ENCODE results near the gene HRAS. TPM values are rescaled to one million over a fixed set of nuclear protein-coding genes. Genes with fewer than 3 reads are reported as not detected.
A peak's percentile ranks its signal among the peaks of the same experiment; 100 is the strongest.

The HRAS gene
- total and polyA plus RNA-seq, 2 of the 13 experiments (the other 11 are each of a cell fraction or from before 2014, with no cell fraction given) = 32.9 to 50.0 TPM

- no peak for TF ChIP-seq SATB2 (CRISPR knock-in tag; IDR thresholded peaks at IDR 0.05)
- TF ChIP-seq FLYWCH1 (CRISPR knock-in tag; IDR thresholded peaks at IDR 0.05) = no peak
- TF ChIP-seq HCFC1 (IDR thresholded peaks at IDR 0.05; ENCODE audit: low read depth, low read length) = no peak
- no peak for TF ChIP-seq RNF219 (CRISPR knock-in tag; IDR thresholded peaks at IDR 0.05)
- TF ChIP-seq, protein P1, sequence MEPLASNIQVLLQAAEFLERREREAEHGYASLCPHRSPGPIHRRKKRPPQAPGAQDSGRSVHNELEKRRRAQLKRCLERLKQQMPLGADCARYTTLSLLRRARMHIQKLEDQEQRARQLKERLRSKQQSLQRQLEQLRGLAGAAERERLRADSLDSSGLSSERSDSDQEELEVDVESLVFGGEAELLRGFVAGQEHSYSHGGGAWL (CRISPR knock-in tag; IDR thresholded peaks at IDR 0.05) = no peak; the same call in 1 of the 2 replicates
- TF ChIP-seq SOX6 (IDR thresholded peaks at IDR 0.05) = no peak
- no peak; the same call in none of the 2 replicates for TF ChIP-seq SOX6 (CRISPR knock-in tag; IDR thresholded peaks at IDR 0.05)
- TF ChIP-seq, protein P2, sequence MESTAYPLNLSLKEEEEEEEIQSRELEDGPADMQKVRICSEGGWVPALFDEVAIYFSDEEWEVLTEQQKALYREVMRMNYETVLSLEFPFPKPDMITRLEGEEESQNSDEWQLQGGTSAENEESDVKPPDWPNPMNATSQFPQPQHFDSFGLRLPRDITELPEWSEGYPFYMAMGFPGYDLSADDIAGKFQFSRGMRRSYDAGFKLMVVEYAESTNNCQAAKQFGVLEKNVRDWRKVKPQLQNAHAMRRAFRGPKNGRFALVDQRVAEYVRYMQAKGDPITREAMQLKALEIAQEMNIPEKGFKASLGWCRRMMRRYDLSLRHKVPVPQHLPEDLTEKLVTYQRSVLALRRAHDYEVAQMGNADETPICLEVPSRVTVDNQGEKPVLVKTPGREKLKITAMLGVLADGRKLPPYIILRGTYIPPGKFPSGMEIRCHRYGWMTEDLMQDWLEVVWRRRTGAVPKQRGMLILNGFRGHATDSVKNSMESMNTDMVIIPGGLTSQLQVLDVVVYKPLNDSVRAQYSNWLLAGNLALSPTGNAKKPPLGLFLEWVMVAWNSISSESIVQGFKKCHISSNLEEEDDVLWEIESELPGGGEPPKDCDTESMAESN (CRISPR knock-in tag; conservative IDR thresholded peaks at IDR 0.05) = peak; percentile 54; the same call in 1 of the 2 replicates
- no peak for TF ChIP-seq PRDM15 (CRISPR knock-in tag; IDR thresholded peaks at IDR 0.05)
- no peak for TF ChIP-seq RBAK (CRISPR knock-in tag; IDR thresholded peaks at IDR 0.05)
- TF ChIP-seq, protein P3, sequence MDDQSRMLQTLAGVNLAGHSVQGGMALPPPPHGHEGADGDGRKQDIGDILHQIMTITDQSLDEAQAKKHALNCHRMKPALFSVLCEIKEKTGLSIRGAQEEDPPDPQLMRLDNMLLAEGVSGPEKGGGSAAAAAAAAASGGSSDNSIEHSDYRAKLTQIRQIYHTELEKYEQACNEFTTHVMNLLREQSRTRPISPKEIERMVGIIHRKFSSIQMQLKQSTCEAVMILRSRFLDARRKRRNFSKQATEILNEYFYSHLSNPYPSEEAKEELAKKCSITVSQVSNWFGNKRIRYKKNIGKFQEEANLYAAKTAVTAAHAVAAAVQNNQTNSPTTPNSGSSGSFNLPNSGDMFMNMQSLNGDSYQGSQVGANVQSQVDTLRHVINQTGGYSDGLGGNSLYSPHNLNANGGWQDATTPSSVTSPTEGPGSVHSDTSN (CRISPR knock-in tag; IDR thresholded peaks at IDR 0.05; ENCODE audit: borderline replicate concordance) = no peak
- no peak for TF ChIP-seq TCF12 (IDR thresholded peaks at IDR 0.05)
- TF ChIP-seq TCF12 (CRISPR knock-in tag; IDR thresholded peaks at IDR 0.05) = peak; percentile 84
- TF ChIP-seq ZNF710 (CRISPR knock-in tag; IDR thresholded peaks at IDR 0.05; ENCODE audit: borderline replicate concordance) = 0 out of 2 replicates have a peak, but pooled peaks have one; percentile 47
- TF ChIP-seq, protein P4, sequence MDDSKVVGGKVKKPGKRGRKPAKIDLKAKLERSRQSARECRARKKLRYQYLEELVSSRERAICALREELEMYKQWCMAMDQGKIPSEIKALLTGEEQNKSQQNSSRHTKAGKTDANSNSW (CRISPR knock-in tag; IDR thresholded peaks at IDR 0.05; ENCODE audit: borderline replicate concordance) = no peak
- no peak for TF ChIP-seq RBM39 (IDR thresholded peaks at IDR 0.05; ENCODE audit: low read depth, low read length, poor library complexity, severe bottlenecking)
- no peak for TF ChIP-seq ZNF567 (CRISPR knock-in tag; IDR thresholded peaks at IDR 0.05; ENCODE audit: borderline replicate concordance)
Observed at GRCh38 chr11:575313-575995, 40.1 kb upstream of the HRAS start (continued).
